ENCODE results near the gene KIF19. TPM values are rescaled to one million over a fixed set of nuclear protein-coding genes. Genes with fewer than 3 reads are reported as not detected.

KIF19 gene
- total and polyA plus RNA-seq, 2 of the 8 experiments (the other 6 are each of a cell fraction or from before 2014, with no cell fraction given), result 0.52 to 0.77 TPM

GRCh38 chr17:74307984-74308773 is 17.8 kb upstream of the KIF19 start:
- Histone ChIP-seq H2BK5ac (ENCODE audit: low read depth, low read length) (no peak overlapping the region), H4K91ac (replicated peaks; ENCODE audit: insufficient read length, low read length) (no peak overlapping the region), H3K23me2 (ENCODE audit: low read depth, low read length) (no peaks in the 10 kb centered on the region), H3K9ac (replicated peaks in 1 of 4; ENCODE audit: extremely low read depth in 1 of 4, low read depth in 3 of 4, low read length in 3 of 4) (no peak overlapping the region), H3K27me3 (replicated peaks in 1 of 4; ENCODE audit: control insufficient read depth in 3 of 4, extremely low read depth in 1 of 4, insufficient read depth in 3 of 4, low read length in 3 of 4) (no peaks in the 10 kb centered on the region; a peak in 1 of 7 replicates), H3K9me3 (ENCODE audit: insufficient read depth in 2 of 2, low read depth in 1 of 2, low read length in 1 of 2) (peaks cover 4 to 5% of the 10 kb centered on the region in 2 experiments; a peak in 2 of 4 replicates), H2BK12ac (ENCODE audit: low read depth, low read length) (no peak overlapping the region), H4K8ac (ENCODE audit: extremely low read depth, insufficient read depth, low read length) (no peak overlapping the region), H3K4me2 (ENCODE audit: insufficient read depth in 1 of 2, low read depth in 2 of 2, low read length in 2 of 2) (no peak overlapping the region), H3K18ac (ENCODE audit: extremely low read depth, low read length) (no peak overlapping the region), H3K36me3 (ENCODE audit: control insufficient read depth in 2 of 4, insufficient read depth in 4 of 4, low read length in 3 of 4) (no peaks in the 10 kb centered on the region), H2AFZ (ENCODE audit: low read length) (no peak overlapping the region), H2AK5ac (ENCODE audit: low read depth, low read length) (no peak overlapping the region), H3K23ac (ENCODE audit: insufficient read length) (no peak overlapping the region), H3K79me1 (ENCODE audit: low read depth, low read length) (no peaks in the 10 kb centered on the region), H4K20me1 (replicated peaks in 1 of 2; ENCODE audit: control insufficient read depth in 1 of 2, insufficient read depth in 2 of 2, low read length in 2 of 2) (no peaks in the 10 kb centered on the region), H2BK15ac (ENCODE audit: low read length) (no peak overlapping the region), H3K56ac (replicated peaks; ENCODE audit: insufficient read length, low read depth, low read length) (no peak overlapping the region), H3K4me1 (replicated peaks in 1 of 4; ENCODE audit: control insufficient read depth in 3 of 4, insufficient read depth in 4 of 4, low read length in 3 of 4) (no peaks in the 10 kb centered on the region), H3K4ac (replicated peaks; ENCODE audit: insufficient read length, low read depth, low read length) (no peak overlapping the region), H3K27ac (ENCODE audit: low read depth, low read length) (no peak overlapping the region), H3K4me3 (ENCODE audit: extremely low read depth in 1 of 4, insufficient read depth in 2 of 4, low read depth in 3 of 4, low read length in 4 of 4) (no peak overlapping the region), H2BK120ac (replicated peaks; ENCODE audit: low read depth, low read length) (no peak overlapping the region), H3K14ac (ENCODE audit: insufficient read length) (no peak overlapping the region), H2BK20ac (ENCODE audit: low read length) (no peak overlapping the region), H3K79me2 (ENCODE audit: control insufficient read depth in 1 of 2, insufficient read depth in 2 of 2, low read length in 2 of 2) (no peaks in the 10 kb centered on the region), H4K5ac (ENCODE audit: insufficient read length, low read depth, low read length) (no peak overlapping the region)
- FAIRE-seq, result no peak
- WGBS, 2 experiments (ENCODE audit: extremely low coverage in 1 of 2, insufficient coverage in 1 of 2, insufficient read length in 1 of 2, insufficient replicate concordance in 2 of 2, low coverage in 1 of 2, low lambda C conversion rate in 2 of 2, missing lambda C conversion rate in 1 of 2), result 90% methylated on average over 15 of the region's 15 CpGs; no CpG with 5 or more reads in 1 of the 2 experiments
- POLR2A ChIA-PET (ENCODE audit: partially characterized antibody), result interaction anchor here (1.5 kb wide), 1 partner anchor 48 kb away, joined by 3 read pairs; no protein-coding TSS in a partner anchor
- no peak for DNase-seq (ENCODE audit: low read depth in 1 of 2, low spot score in 2 of 2)
- CTCF ChIA-PET (ENCODE audit: partially characterized antibody), result interaction anchor here (0.6 to 6.6 kb wide), 7 partner anchors 9 to 149 kb away, joined by 3 to 81 read pairs (median 3); partner anchors contain the start of gene BTBD17
- TF ChIP-seq, protein P1, sequence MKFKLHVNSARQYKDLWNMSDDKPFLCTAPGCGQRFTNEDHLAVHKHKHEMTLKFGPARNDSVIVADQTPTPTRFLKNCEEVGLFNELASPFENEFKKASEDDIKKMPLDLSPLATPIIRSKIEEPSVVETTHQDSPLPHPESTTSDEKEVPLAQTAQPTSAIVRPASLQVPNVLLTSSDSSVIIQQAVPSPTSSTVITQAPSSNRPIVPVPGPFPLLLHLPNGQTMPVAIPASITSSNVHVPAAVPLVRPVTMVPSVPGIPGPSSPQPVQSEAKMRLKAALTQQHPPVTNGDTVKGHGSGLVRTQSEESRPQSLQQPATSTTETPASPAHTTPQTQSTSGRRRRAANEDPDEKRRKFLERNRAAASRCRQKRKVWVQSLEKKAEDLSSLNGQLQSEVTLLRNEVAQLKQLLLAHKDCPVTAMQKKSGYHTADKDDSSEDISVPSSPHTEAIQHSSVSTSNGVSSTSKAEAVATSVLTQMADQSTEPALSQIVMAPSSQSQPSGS (IDR thresholded peaks at IDR 0.05; ENCODE audit: low read length), result no peak
- no peak for TF ChIP-seq JUND (IDR thresholded peaks at IDR 0.05; ENCODE audit: low read length)
- no peak for TF ChIP-seq EZH2 (IDR thresholded peaks at IDR 0.05; ENCODE audit: low read depth, low read length, severe bottlenecking)
- no peak for TF ChIP-seq FOSL1 (IDR thresholded peaks at IDR 0.05; ENCODE audit: insufficient read depth, low read depth, low read length)
- TF ChIP-seq SIRT6 (IDR thresholded peaks at IDR 0.05; ENCODE audit: low read length), result no peak
- no peak for TF ChIP-seq TEAD4 (IDR thresholded peaks at IDR 0.05; ENCODE audit: low read depth, low read length)
- no peak for TF ChIP-seq JUN (IDR thresholded peaks at IDR 0.05; ENCODE audit: low read depth, low read length)
- no peak for TF ChIP-seq BCL11A (IDR thresholded peaks at IDR 0.05; ENCODE audit: low read depth in 2 of 2, low read length in 2 of 2)
- no peak for TF ChIP-seq HDAC6 (IDR thresholded peaks at IDR 0.05; ENCODE audit: low read depth, low read length)
- no peak for TF ChIP-seq USF2 (IDR thresholded peaks at IDR 0.05; ENCODE audit: low read length)

Data from H1 (cell line).